Body of pancreas (tissue), 4 donors: Measurements from ENCODE around the gene OOSP4A. TPM values are rescaled to one million over a fixed set of nuclear protein-coding genes. Genes with fewer than 3 reads are reported as not detected.
A peak's percentile ranks its signal among the peaks of the same experiment; 100 is the strongest.

ENCODE experiments used
- ATAC-seq: fragments of 150-250 bp; one replicate; pipeline ENCODE4 v1.9.1; 2016
- DNase-seq, 4 donors: peaks; one replicate each; pipeline ENCODE4 v3.0.0-alpha.2; 2019
- H3K27ac ChIP-seq, 4 donors: fragments of 200-600 bp; sonication (generic); 1 replicate in 3 of 4; 2 replicates in 1 of 4; pipeline versions ENCODE4 v1.5.1 to v1.6.1; 2016 to 2019; ENCODE audit warnings: mild to moderate bottlenecking in 1 of 4, mixed read lengths in 1 of 4, moderate library complexity in 1 of 4
- H3K27me3 ChIP-seq, 2 donors: fragments of 200-600 bp; sonication (generic); one replicate each; pipeline ENCODE4 v1.6.0; 2016; ENCODE audit warnings: mild to moderate bottlenecking in 1 of 2
- H3K36me3 ChIP-seq, 2 donors: fragments of 200-600 bp; sonication (generic); replicated peaks in 1 of 2; 2 replicates each; pipeline ENCODE4 v1.5.1; 2016; ENCODE audit warnings: low read depth in 2 of 2; ENCODE audit not compliant: insufficient read depth in 1 of 2
- H3K4me1 ChIP-seq: fragments of 200-600 bp; sonication (generic); one replicate; pipeline ENCODE4 v1.6.0; 2016
- H3K4me3 ChIP-seq, 2 donors: fragments of 200-600 bp; sonication (generic); 1 replicate in 1 of 2; 2 replicates in 1 of 2; pipeline ENCODE4 v1.5.1; 2016 to 2019
- H3K9me3 ChIP-seq, 3 donors: fragments of 200-600 bp; sonication (generic); 1 replicate in 2 of 3; 2 replicates in 1 of 3; pipeline ENCODE4 v1.5.1; 2016
- CTCF ChIP-seq, 7 experiments: fragments of 450-650 bp in 4 of 7; fragments of 200-600 bp in 3 of 7; sonication (generic) in 3 of 7; IDR thresholded peaks; one replicate each; pipeline ENCODE4 v1.5.1; 2016 to 2019; ENCODE audit warnings: antibody characterized with exemption in 7 of 7
- POLR2A ChIP-seq, 3 donors: fragments of 450-650 bp; IDR thresholded peaks; one replicate each; pipeline ENCODE4 v1.6.1; 2016; ENCODE audit warnings: antibody characterized with exemption in 3 of 3, mild to moderate bottlenecking in 2 of 3
- WGBS, 2 donors: methylation state at CpG; one replicate each; pipeline ENCODE4 v1.1.5; 2017; 5-methylcytosine and 5-hydroxymethylcytosine counted together
- intact Hi-C: fragments of 100-400 bp; cut with DNase I; formaldehyde crosslinking; loops from one replicate; pipeline ENCODE4 v1.15.1; 2023
- total RNA-seq, 2 donors: library from RNA; depleted of rRNA; stranded (reverse); fragments of >200 nt; gene quantifications; one replicate each; pipeline ENCODE4 v1.1.0, GENCODE V29; 2016

The OOSP4A gene
- total RNA-seq, 2 donors from 2014 or later = not detected

DNA sequence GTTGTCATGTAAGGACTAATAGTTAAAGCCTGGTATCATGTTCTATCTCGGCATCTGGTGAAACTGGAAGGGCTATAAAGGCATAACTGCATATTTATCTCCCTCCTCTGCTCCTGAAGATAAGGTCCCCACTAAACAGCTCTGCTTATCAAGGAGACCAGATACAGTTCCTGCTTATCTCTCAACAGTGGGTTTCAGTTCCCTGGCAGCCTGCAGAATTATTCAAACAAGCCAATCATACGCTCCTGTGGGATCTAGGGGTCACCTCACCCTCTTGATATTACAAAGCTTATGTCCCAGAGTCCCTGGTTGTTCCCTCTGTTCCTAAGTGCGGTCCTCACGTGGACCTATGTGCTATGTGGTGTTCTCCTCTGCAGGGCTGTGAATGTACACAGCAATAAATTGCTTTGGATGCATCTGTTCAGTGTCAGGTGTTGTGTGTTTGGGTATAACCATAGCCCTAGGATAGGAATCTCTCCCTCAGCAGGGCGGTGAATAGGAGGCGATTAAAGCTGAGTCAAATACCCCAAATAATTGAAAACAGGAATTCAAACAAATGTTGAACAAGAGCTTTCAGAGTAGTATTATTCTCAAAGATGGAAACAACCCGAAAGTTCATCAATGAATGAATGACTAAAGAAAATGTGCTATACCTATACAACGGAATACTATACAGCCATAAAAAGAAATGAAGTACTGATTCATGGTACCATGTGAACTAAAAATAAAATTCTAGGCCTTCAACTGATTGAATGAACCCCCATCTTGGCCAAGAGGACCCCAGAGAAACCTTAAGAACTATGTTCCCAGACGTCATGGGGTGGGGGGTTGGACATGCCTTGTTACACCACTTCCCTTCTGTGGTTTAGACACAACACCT lies 3.1 kb upstream of the OOSP4A start:
- TF ChIP-seq POLR2A (IDR thresholded peaks at IDR 0.05) (no peak), CTCF (IDR thresholded peaks at IDR 0.05) (no peak)
- Histone ChIP-seq H3K4me1 (peaks cover 33% of the 10 kb centered on the region), H3K4me3 (no peak overlapping the region), H3K36me3 (no peaks in the 10 kb centered on the region), H3K9me3 (no peaks in the 10 kb centered on the region), H3K27me3 (no peaks in the 10 kb centered on the region), H3K27ac (peak overlapping the region in 3 of 4 donors; percentile 39 to 54 (median 53))
- intact Hi-C loops = no loop called here
- DNase-seq (no peak), ATAC-seq (no peak)
- WGBS, 2 donors = 54 to 57% methylated on average over 9 of the region's 9 CpGs

- whole genome bisulfite sequencing, 2 donors = 51 to 55% methylated on average over 2 of the region's 2 CpGs
- ATAC-seq = no peak
- peaks cover 38% of the 10 kb centered on the region for H3K4me1 ChIP-seq
- H3K36me3 ChIP-seq = no peaks in the 10 kb centered on the region
- TF ChIP-seq CTCF (IDR thresholded peaks at IDR 0.05) (no peak), POLR2A (IDR thresholded peaks at IDR 0.05) (no peak)
- H3K9me3 ChIP-seq = no peaks in the 10 kb centered on the region
- H3K27me3 ChIP-seq = no peaks in the 10 kb centered on the region
- peak overlapping the region in 3 of 4 donors; percentile 24 to 54 (median 50) for H3K27ac ChIP-seq
- no peak overlapping the region for H3K4me3 ChIP-seq
- DNase-seq = no peak
- intact Hi-C loops = no loop called here
Observed at GRCh38 chr11:59962107-59962482, 1.7 kb upstream of the OOSP4A start.

GRCh38 chr11:59965424-59965823 lies 1.6 kb downstream of the OOSP4A start:
- H3K9me3 ChIP-seq = no peaks in the 10 kb centered on the region
- intact Hi-C loops = no loop called here
- H3K27me3 ChIP-seq = no peaks in the 10 kb centered on the region
- DNase-seq (no peak), ATAC-seq (no peak)
- WGBS, 2 donors = 80 to 81% methylated on average over 7 of the region's 7 CpGs
- no peak overlapping the region for H3K27ac ChIP-seq
- TF ChIP-seq CTCF (IDR thresholded peaks at IDR 0.05) (no peak), POLR2A (IDR thresholded peaks at IDR 0.05) (no peak)
- H3K4me1 ChIP-seq = peaks cover 34% of the 10 kb centered on the region
- no peaks in the 10 kb centered on the region for H3K36me3 ChIP-seq
- H3K4me3 ChIP-seq = no peak overlapping the region

- intact Hi-C loops = no loop called here
Observed at GRCh38 chr11:59966201-59966600, 2.4 kb downstream of the OOSP4A start.

More at GRCh38 chr11:59966201-59966600, 2.4 kb downstream of the OOSP4A start:
- Histone ChIP-seq H3K9me3 (no peaks in the 10 kb centered on the region), H3K4me3 (no peak overlapping the region), H3K27me3 (no peaks in the 10 kb centered on the region), H3K27ac (no peak overlapping the region), H3K36me3 (no peaks in the 10 kb centered on the region), H3K4me1 (peaks cover 27% of the 10 kb centered on the region)
- 59 to 93% methylated on average over 3 of the region's 3 CpGs for WGBS, 2 donors
- ATAC-seq = no peak
- TF ChIP-seq POLR2A (IDR thresholded peaks at IDR 0.05) (no peak), CTCF (IDR thresholded peaks at IDR 0.05) (no peak)
- DNase-seq = no peak
